Putamen (tissue), 1 donor: Measurements from ENCODE around the gene AMPH.
"Not testable (repeated sequence)": the region's sequence is repeated elsewhere in the genome, so short reads cannot be mapped to it uniquely, and the experiment has no call there.

ENCODE experiments used
- DNase-seq: peaks from one replicate; pipeline ENCODE4 v3.0.0-alpha.2; 2016; ENCODE audit warnings: low spot score

The AMPH gene

DNA sequence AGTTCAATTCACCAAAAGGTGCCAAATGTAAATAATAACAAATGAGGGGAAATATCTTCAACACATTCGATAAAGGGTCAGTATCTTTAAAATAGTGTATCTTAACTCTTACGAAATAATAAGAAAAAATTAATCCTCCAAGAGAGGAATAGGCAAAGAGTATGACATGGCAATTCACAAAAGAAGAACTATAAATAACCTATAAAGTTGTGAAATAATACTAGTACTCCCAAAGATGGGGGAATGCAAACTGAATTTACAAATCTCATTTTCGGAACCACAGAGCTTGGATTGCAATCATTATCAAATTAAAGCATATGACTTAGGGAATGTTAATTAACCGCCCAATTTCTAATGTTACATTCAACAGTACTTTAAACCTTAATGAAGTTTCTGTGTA lies 279.6 kb downstream of the AMPH start:
- no peak for DNase-seq

DNA sequence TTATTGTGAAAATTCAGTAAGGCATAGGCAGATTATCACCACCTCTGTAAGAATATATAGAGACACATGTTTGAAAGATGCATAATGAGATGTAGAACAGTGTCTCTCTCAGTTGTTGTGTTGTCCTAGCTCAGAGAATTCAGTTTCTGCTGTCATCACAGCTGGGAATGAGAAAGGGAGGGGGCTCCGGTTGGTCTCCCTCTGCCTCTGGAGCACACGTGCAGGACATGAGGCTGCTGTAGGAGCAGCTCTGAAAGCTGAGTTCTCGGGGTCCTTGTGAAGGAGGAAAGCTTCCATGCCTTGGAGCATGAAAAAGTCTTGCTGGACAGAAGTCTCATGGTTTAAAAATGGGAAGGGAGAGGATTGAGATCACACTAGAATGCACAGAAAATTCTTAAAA lies 280.4 kb downstream of the AMPH start:
- not testable (repeated sequence) for DNase-seq

DNA sequence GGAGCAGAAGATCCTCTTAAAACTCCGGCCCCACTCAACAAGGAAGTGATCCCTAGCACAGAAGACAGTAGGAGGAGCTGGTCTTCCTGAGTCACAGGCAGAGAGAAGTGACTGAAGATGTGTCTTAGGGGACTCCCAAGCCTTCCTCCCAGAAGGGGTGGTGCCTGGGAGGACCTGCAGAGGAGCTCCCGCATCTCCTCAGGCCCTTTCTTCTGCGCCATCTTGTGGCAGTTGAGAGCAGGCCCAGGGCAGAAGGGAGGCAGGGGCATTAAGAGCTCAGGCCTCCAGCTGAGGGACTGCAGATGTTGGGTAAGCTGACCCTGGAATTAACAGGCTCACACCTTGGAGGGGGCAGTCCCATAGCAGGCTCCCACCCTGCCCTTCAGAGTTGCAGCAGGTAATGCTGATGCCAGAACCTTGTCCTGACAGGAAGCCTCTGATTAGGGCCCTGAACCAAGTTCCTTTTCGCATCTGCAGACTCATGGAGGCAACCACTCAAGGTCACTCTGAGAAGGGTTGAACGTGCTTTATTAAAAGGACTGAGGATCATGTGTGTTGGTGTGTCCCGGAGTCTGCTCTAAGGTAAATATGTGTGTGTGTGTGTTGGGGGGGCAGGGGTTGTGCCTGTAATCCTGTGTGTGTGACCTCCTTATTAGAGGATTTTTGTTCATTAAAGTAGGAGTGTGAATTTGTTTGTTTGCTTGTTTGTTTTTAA lies 281.1 kb downstream of the AMPH start:
- DNase-seq: not testable (repeated sequence)

DNA sequence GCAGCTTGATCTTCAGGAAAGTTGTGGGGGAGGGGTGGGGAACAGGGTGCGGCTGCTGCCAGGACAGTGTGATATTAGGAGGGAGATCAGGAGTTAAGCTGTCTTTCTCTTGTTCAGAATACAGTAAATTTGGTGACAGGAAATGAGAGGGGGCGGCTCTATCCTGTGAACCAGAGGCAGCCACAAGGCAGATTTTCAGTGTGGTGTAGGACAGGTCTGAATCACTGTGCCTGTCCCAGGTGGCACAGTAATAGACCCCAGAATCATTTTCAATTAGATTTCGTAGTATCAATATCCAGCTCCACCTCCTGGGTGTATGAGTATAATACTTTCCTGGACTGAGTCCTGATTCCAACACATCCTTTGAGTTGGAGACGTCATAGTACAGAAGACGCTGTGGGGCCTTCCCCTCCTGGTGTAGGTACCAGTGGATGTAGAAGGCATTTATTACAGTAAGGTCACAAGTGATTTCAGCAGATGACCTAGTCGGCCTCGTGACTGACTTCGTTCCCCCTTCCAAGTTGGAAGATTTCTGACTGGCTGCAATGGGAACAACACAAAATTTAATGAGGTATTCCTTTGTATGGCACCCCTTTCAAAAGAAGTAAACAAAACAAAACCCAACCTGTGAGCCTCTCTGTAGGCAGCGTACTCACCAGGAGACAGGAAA lies 281.9 kb downstream of the AMPH start:
- DNase-seq: not testable (repeated sequence)

DNA sequence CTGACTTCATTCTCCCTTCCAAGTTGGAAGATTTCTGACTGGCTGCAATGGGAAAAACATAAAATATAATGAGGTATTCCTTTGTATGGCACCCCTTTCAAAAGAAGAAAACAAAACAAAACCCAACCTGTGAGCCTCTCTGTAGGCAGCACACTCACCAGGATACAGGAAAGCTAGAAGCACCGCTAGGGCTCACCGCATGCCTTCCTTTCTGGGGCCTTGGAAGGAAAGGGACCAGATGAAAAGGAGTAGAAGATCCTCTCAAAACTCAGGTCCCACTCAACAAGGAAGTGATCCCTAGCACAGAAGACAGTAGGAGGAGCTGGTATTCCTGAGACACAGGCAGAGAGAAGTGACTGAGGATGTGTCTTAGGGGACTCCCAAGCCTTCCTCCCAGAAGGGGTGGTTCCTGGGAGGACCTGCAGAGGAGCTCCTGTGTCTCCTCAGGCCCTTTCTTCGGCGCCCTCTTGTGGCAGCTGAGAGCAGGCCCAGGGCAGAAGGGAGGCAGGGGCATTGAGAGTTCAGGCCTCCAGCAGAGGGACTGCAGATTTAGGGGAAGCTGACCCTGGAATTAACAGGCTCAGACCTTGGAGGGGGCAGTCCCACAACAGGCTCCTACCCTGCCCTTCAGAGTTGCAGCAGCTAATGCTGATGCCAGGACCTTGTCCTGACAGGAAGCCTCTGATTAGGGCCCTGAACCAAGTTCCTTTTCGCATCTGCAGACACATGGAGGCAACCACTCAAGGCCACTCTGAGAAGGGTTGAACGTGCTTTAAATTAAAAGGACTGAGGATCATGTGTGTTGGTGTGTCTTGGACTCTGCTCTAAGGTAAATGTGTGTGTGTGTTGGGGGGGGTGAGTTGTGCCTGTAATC lies 285.6 kb downstream of the AMPH start:
- not testable (repeated sequence) for DNase-seq

DNA sequence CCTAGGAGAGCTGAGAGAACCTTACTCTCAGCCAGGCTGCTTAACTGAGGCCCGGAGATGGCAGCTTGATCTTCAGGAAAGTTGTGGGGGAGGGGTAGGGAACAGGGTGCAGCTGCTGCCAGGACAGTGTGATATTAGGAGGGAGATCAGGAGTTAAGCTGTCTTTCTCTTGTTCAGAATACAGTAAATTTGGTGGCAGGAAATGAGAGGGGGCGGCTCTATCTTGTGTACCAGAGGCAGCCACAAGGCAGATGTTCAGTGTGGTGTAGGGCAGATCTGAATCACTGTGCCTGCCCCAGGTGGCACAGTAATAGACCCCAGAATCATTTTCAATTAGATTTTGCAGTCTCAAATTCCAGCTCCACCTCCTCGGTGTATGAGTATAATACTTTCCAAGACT lies 286.4 kb downstream of the AMPH start:
- not testable (repeated sequence) for DNase-seq

DNA sequence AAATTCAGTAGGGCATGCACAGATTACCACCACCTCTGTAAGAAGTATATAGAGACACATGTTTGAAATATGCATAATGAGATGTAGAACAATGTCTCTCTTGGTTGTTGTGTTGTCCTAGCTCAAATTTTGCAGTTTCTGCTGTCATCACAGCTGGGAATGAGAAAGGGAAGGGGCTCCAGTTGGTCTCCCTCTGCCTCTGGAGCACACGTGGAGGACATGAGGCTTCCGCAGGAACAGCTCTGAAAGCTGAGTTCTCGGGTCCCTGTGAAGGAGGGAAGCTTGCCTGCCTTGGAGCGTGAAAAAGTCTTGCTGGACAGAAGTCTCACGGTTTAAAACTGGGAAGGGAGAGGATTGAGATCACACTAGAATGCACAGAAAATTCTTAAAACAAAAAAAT lies 289.0 kb downstream of the AMPH start:
- not testable (repeated sequence) for DNase-seq

DNA sequence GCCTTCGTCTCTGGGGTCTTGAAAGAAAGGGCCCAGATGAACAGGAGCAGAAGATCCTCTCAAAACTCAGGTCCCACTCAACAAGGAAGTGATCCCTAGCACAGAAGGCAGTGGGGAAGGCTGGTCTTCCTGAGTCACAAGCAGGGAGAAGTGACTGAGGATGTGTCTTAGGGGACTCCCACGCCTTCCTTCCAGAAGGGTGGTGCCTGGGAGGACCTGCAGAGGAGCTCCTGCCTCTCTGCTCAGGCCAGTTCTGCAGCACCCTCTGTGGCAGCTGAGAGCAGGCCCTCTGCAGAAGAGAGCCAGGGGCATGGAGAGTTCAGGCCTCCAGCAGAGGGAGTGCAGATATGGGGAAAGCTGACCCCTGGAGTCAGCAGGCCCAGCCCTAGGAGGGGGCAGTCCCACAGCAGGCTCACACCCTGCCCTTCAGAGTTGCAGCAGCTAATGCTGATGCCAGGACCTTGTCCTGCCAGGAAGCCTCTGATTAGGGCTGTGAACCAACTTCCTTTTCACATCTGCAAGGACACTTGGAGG lies 289.9 kb downstream of the AMPH start:
- not testable (repeated sequence) for DNase-seq

DNA sequence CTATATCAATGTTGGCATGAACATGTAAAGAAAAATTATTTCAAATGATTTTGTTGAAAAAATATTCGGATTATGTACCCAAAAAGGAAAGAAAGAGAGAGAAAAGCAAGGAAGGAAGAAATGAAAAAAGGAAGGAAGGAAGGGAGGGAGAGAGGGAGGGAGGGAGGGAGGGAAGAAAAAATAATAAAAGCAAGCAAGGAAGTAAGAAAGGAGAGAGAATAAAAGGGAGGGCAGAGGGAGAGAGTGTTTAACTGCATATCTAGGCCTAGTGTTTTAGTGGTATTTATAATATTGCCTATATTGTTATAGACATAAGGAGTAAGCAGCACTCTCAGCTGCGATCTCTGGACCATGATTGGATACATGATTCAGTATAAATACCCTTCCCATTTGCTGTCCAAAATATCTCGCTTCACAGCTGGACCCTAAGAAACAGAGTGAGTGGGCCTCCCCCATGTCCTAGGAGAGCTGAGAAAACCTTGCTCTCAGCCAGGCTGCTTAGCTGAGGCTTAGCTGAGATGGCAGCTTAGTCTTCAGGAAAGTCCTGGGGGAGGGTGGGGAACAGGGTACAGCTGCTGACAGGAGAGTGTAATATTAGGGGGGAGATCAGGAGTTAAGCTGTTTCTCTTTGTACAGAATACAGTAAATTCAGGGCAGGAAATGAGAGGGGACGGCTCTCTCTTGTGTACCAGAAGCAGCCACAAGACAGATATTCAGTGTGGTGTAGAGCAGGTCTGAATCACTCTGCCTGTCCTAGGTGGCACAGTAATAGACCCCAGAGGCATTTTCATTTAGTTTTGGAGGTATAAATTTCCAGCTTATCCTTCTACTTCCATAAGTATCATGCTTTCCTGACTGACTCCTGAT lies 291.0 kb downstream of the AMPH start:
- no peak for DNase-seq

DNA sequence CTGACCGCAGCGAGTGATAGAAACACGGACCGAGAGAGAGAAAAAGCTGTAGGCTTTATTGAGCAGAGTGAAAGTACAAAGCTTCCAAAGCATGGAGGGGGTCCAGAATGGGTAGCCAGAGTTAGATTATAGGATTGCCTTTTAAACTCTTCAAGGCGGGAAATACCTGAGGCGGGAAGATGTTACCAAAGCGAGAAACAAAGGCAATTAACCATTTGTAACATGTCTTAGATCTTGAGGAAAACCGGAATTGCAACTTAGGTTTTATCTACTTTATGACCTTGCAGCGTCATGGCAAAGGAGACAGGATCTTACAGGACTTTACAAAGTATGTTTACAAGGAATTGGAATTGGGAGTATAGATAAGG lies 295.0 kb downstream of the AMPH start:
- DNase-seq: not testable (repeated sequence)

DNA sequence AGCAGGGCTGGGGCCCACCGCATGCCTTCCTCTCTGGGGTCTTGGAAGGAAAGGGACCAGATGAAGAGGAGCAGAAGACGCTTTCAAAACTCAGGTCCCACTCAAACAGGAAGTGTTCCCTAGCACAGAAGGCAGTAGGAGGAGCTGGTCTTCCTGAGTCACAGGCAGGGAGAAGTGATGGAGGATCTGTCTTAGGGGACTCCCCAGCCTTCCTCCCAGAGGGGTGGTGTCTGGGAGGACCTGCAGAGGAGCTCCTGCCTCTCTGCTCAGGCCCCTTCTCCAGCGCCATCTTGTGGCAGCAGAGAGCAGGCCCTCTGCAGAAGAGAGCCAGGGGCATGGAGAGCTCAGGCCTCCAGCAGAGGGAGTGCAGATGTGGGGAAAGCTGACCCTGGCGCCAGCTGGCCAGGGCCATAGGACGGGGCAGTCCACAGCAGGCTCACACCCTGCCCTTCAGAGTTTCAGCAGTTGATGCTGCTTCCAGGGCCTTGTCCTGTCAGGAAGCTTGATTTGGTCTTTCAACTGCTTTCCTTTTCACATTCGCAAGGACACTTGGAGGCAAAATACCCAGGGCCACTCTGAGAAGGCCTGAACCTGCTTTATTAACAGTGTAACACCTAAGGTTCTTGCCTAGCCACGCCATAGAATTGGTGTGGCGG lies 295.6 kb downstream of the AMPH start:
- peak; percentile 80 for DNase-seq

DNA sequence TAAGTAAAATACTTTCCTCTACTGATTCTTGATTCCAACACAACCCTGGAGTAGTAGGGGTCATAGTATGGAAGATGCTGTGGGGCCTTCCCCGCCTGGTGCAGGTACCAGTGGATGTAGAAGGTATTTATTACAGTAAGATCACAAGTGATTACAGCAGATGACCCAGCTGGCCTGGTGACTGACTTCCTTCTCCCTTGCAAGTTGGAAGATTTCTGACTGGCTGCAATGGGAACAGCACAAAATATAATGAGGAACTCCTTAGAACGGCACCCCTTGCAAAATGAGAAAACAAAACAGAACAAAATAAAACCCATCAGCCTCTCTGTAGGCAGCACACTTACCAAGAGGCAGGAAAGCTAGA lies 296.1 kb downstream of the AMPH start:
- no peak for DNase-seq

DNA sequence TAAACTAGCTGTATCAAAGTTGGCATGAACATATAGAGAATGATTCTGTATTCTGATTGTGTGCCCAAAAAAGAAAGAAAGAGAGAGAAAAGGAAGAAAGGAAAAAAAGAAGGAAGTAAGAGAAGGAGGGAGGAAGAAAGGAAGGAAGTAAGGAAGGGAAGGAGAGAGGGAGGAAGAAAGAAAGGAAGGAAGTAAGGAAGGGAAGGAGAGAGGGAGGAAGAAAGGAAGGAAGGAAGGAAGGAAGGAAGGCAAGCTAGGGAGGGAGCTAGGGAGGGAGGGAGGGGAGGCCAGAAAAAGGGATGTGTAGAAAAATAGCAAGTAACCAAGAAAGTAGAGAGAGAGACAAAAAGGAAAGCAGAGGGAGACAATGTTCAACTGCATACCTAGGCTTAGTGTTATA lies 297.0 kb downstream of the AMPH start:
- no peak for DNase-seq
